Endothelial cell of umbilical vein (primary cell): Measurements from ENCODE around the gene C1orf226. TPM values are rescaled to one million over a fixed set of nuclear protein-coding genes. Genes with fewer than 3 reads are reported as not detected.

Experiments used
- BruUV-seq: library from RNA; stranded (reverse); fragments of 400-500 nt; replicated peaks from 2 replicates; lab custom pipeline; 2021; lab: Mats Ljungman, UMichigan
- CTCF ChIA-PET: fragments of 300-600, 350-600 bp; sonication (Branson Sonifier 250); formaldehyde crosslinking; loops from one replicate; lab custom pipeline; 2021; ENCODE audit warnings: antibody characterized with exemption, inconsistent platforms; lab: Charles Lee
- POLR2A ChIA-PET: fragments of 300-600, 350-600 bp; sonication (Branson Sonifier 250); formaldehyde crosslinking; loops from one replicate; lab custom pipeline; 2021; ENCODE audit warnings: antibody characterized with exemption, inconsistent platforms; lab: Charles Lee
- DNase-seq: peaks from one replicate; pipeline ENCODE4 v3.0.0-alpha.2; 2011; ENCODE audit warnings: low read depth, low spot score
- FAIRE-seq: peaks from 2 replicates; lab custom pipeline; 2011; peaks lifted over from hg19 to GRCh38; lab: Jason Lieb, UNC
- H2AFZ ChIP-seq: 2 replicates; pipeline ENCODE4 v1.6.0; 2012; ENCODE audit warnings: low read depth, low read length, control low read depth, inconsistent platforms
- H3K27ac ChIP-seq: 2 replicates; pipeline ENCODE4 v1.5.1; 2011; ENCODE audit warnings: low read depth, mild to moderate bottlenecking, control low read depth, low read length, moderate library complexity; ENCODE audit not compliant: insufficient read depth
- H3K27me3 ChIP-seq, 2 experiments: 2 replicates each; pipeline versions ENCODE4 v1.6.0 to v1.6.1; 2011; ENCODE audit warnings: low read length in 2 of 2, mixed read lengths in 1 of 2; ENCODE audit not compliant: control insufficient read depth in 2 of 2, insufficient read depth in 2 of 2
- H3K36me3 ChIP-seq, 2 experiments: 2 replicates in 1 of 2; 3 replicates in 1 of 2; pipeline ENCODE4 v1.5.1; 2011; ENCODE audit warnings: low read length in 2 of 2, mild to moderate bottlenecking in 1 of 2, moderate library complexity in 1 of 2; ENCODE audit not compliant: control insufficient read depth in 2 of 2, insufficient read depth in 2 of 2; ENCODE audit errors: extremely low read depth in 1 of 2
- H3K4me1 ChIP-seq: 3 replicates; pipeline ENCODE4 v1.5.1; 2011; ENCODE audit warnings: mild to moderate bottlenecking, low read length; ENCODE audit not compliant: control insufficient read depth, insufficient read depth; ENCODE audit errors: extremely low read depth
- H3K4me2 ChIP-seq: 2 replicates; pipeline ENCODE4 v1.6.1; 2011; ENCODE audit warnings: low read length, control low read depth, mixed read lengths; ENCODE audit not compliant: insufficient read depth
- H3K4me3 ChIP-seq, 3 experiments: fragments of 200-600 bp in 1 of 3; sonication (generic), shearing (Covaris generic) in 1 of 3; replicated peaks in 1 of 3; 2 replicates each; pipeline ENCODE4 v1.5.1; 2011 to 2016; ENCODE audit warnings: control low read depth in 3 of 3, low read length in 3 of 3, mild to moderate bottlenecking in 2 of 3, inconsistent platforms in 1 of 3, low read depth in 1 of 3, moderate library complexity in 1 of 3; ENCODE audit not compliant: insufficient read depth in 1 of 3
- H3K79me2 ChIP-seq: 2 replicates; pipeline ENCODE4 v1.6.0; 2012; ENCODE audit warnings: low read length, inconsistent platforms; ENCODE audit not compliant: control insufficient read depth, insufficient read depth
- H3K9ac ChIP-seq: replicated peaks from 2 replicates; pipeline ENCODE3; 2011; ENCODE audit warnings: low read length, control low read depth; ENCODE audit not compliant: insufficient read depth; ENCODE audit errors: extremely low read depth
- H3K9me1 ChIP-seq: replicated peaks from 3 replicates; pipeline ENCODE4 v1.6.0; 2011; ENCODE audit warnings: mild to moderate bottlenecking, low read length; ENCODE audit not compliant: control insufficient read depth, insufficient read depth; ENCODE audit errors: extremely low read depth
- H3K9me3 ChIP-seq: replicated peaks from 2 replicates; pipeline ENCODE4 v1.5.1; 2012; ENCODE audit warnings: low read length, inconsistent platforms; ENCODE audit not compliant: control insufficient read depth, insufficient read depth
- H4K20me1 ChIP-seq: replicated peaks from 2 replicates; pipeline ENCODE3; 2011; ENCODE audit warnings: mild to moderate bottlenecking, low read length; ENCODE audit not compliant: control insufficient read depth, insufficient read depth; ENCODE audit errors: extremely low read depth
- CTCF ChIP-seq, 2 donors: IDR thresholded peaks; 1 replicate in 1 of 2; 2 replicates in 1 of 2; pipeline ENCODE4 v1.5.1; 2011; ENCODE audit warnings: low read length in 2 of 2, mild to moderate bottlenecking in 2 of 2, moderate library complexity in 2 of 2, control low read depth in 1 of 2, inconsistent platforms in 1 of 2, low read depth in 1 of 2; ENCODE audit not compliant: insufficient read depth in 1 of 2; ENCODE audit errors: extremely low read depth in 1 of 2
- EZH2 ChIP-seq: IDR thresholded peaks from 2 replicates; pipeline ENCODE4 v1.6.1; 2012; ENCODE audit warnings: borderline replicate concordance, low read depth, mild to moderate bottlenecking, moderate library complexity, low read length, inconsistent platforms; ENCODE audit not compliant: severe bottlenecking
- FOS ChIP-seq: IDR thresholded peaks from 2 replicates; pipeline ENCODE4 v1.6.1; 2011; ENCODE audit warnings: mild to moderate bottlenecking, low read length, moderate library complexity, borderline replicate concordance; ENCODE audit not compliant: insufficient read depth
- GATA2 ChIP-seq: IDR thresholded peaks from 2 replicates; pipeline ENCODE4 v1.7.0; 2011; ENCODE audit warnings: low read depth, mild to moderate bottlenecking, moderate library complexity, mixed read lengths, low read length; ENCODE audit not compliant: insufficient read length, insufficient read depth
- JUN ChIP-seq: IDR thresholded peaks from 2 replicates; pipeline ENCODE4 v1.6.1; 2011; ENCODE audit warnings: borderline replicate concordance, low read depth; ENCODE audit not compliant: insufficient read length, insufficient read depth
- MAX ChIP-seq: IDR thresholded peaks from 2 replicates; pipeline ENCODE4 v1.6.1; 2011; ENCODE audit not compliant: insufficient read depth, insufficient read length
- MYC ChIP-seq: IDR thresholded peaks from one replicate; pipeline ENCODE4 v1.6.1; 2011; ENCODE audit warnings: mild to moderate bottlenecking, low read depth, low read length
- POLR2A ChIP-seq: IDR thresholded peaks from 2 replicates; pipeline ENCODE4 v1.6.1; 2012; ENCODE audit warnings: low read depth, mild to moderate bottlenecking, control low read depth, low read length
- POLR2AphosphoS5 ChIP-seq: IDR thresholded peaks from 2 replicates; pipeline ENCODE4 v1.6.1; 2012; ENCODE audit warnings: low read depth, mild to moderate bottlenecking, control low read depth, low read length, moderate library complexity; ENCODE audit not compliant: insufficient read depth
- dilution Hi-C: fragments of 300-500 bp; cut with MboI; formaldehyde crosslinking; loops from one replicate; pipeline ENCODE4 v1.15.0; 2019; ENCODE audit warnings: low sequenced_read_pairs; ENCODE audit not compliant: extremely low pct_ligation_motif_present
- intact Hi-C: fragments of 100-400 bp; cut with micrococcal nuclease; formaldehyde crosslinking; loops from one replicate; pipeline ENCODE4 v1.10.0; 2022
- polyA plus RNA-seq, 4 experiments: library from polyadenylated mRNA; depleted of rRNA in 3 of 4; stranded (reverse) in 3 of 4; unstranded in 1 of 4; fragments of >200 nt; gene quantifications; 2 replicates each; pipeline versions ENCODE4 v1.2.1 to v1.2.3, GENCODE V29; 2011 to 2012; ENCODE audit warnings: missing spikeins in 1 of 4
- total RNA-seq: library from RNA; stranded (reverse); gene quantifications from 2 replicates; pipeline ENCODE4 v1.2.3, GENCODE V29; 2021

Gene C1orf226
- total and polyA plus RNA-seq, 2 donors (not counting 3 experiments of a cell fraction or from before 2014, with no cell fraction given), result 2.5 to 4.2 TPM

- ChIA-PET CTCF (interaction anchor here (1.3 to 4.5 kb wide), 4 partner anchors 32 to 353 kb away, joined by 4 to 51 read pairs (median 16); no protein-coding TSS in a partner anchor), POLR2A (no interaction called here)
- no peak overlapping the region for H3K9ac ChIP-seq
- intact Hi-C loops (loop anchor here (5.0 kb wide), 1 partner anchor 83 kb away; no protein-coding TSS in a partner anchor), dilution Hi-C loops (no loop called here)
- no peaks in the 10 kb centered on the region for H4K20me1 ChIP-seq
- H3K79me2 ChIP-seq, result no peaks in the 10 kb centered on the region
- no peak overlapping the region for H3K27ac ChIP-seq
- no peaks in the 10 kb centered on the region for H3K27me3 ChIP-seq
- no peaks in the 10 kb centered on the region for H3K9me3 ChIP-seq
- no peak overlapping the region for H2AFZ ChIP-seq
- no peaks in the 10 kb centered on the region for H3K4me1 ChIP-seq
- no peaks in the 10 kb centered on the region for H3K9me1 ChIP-seq
- no peak overlapping the region for H3K4me2 ChIP-seq
- no peaks in the 10 kb centered on the region for H3K36me3 ChIP-seq
- BruUV-seq, result no TSS peak
- FAIRE-seq (no peak), DNase-seq (no peak)
- TF ChIP-seq JUN (no peak), GATA2 (no peak), FOS (no peak), POLR2A (no peak), EZH2 (no peak), MAX (no peak), CTCF (IDR thresholded peaks at IDR 0.05; ENCODE audit: extremely low read depth in 1 of 2, insufficient read depth in 1 of 2, low read depth in 1 of 2, low read length in 2 of 2) (no peak), POLR2AphosphoS5 (no peak), MYC (no peak)
- H3K4me3 ChIP-seq, result no peak overlapping the region
These were observed 8.4 kb downstream of the C1orf226 start for GRCh38 chr1:162389971-162390370.
